Osteocyte (in vitro differentiated cells): ENCODE data around the gene WDR81. TPM values are rescaled to one million over a fixed set of nuclear protein-coding genes. Genes with fewer than 3 reads are reported as not detected.
"Not testable (repeated sequence)": the region's sequence is repeated elsewhere in the genome, so short reads cannot be mapped to it uniquely, and the experiment has no call there.

Source experiments
- DNase-seq: peaks from one replicate; pipeline ENCODE4 v3.0.0; 2021; ENCODE audit warnings: mixed read lengths; ENCODE audit not compliant: unreplicated experiment; ENCODE audit errors: extremely low spot score
- H3K27ac Mint-ChIP-seq: one replicate; pipeline ENCODE4 v1.8.0; 2021; ENCODE audit warnings: mild to moderate bottlenecking, mixed read lengths; ENCODE audit not compliant: unreplicated experiment
- H3K27me3 Mint-ChIP-seq: one replicate; pipeline ENCODE4 v1.8.0; 2021; ENCODE audit warnings: mixed read lengths; ENCODE audit not compliant: unreplicated experiment
- H3K36me3 Mint-ChIP-seq: one replicate; pipeline ENCODE4 v1.8.0; 2021; ENCODE audit warnings: mixed read lengths; ENCODE audit not compliant: unreplicated experiment
- H3K4me1 Mint-ChIP-seq: one replicate; pipeline ENCODE4 v1.8.0; 2021; ENCODE audit warnings: mixed read lengths; ENCODE audit not compliant: unreplicated experiment
- H3K4me3 Mint-ChIP-seq: one replicate; pipeline ENCODE4 v1.8.0; 2021; ENCODE audit warnings: mild to moderate bottlenecking, moderate library complexity, mixed read lengths; ENCODE audit not compliant: unreplicated experiment
- H3K9me3 Mint-ChIP-seq: one replicate; pipeline ENCODE4 v1.8.0; 2021; ENCODE audit warnings: mixed read lengths; ENCODE audit not compliant: unreplicated experiment
- CTCF ChIP-seq: fragments of 200-600 bp; sonication (generic); IDR thresholded peaks from 2 replicates; pipeline ENCODE4 v1.5.0; 2021; ENCODE audit warnings: antibody characterized with exemption, mild to moderate bottlenecking, moderate library complexity
- total RNA-seq: library from RNA; stranded (reverse); gene quantifications from 2 replicates; pipeline ENCODE4 v1.2.1, GENCODE V29; 2021

WDR81 gene
- total RNA-seq, 1 donor from 2014 or later = 33.3 TPM

GRCh38 chr17:1762233-1762900 is 37.9 kb downstream of the WDR81 start:
- no peak for DNase-seq
- no peak for TF ChIP-seq CTCF
- no peaks in the 10 kb centered on the region for H3K27me3 Mint-ChIP-seq
- peaks cover 38% of the 10 kb centered on the region for H3K4me1 Mint-ChIP-seq
- peak overlapping the region; percentile 84 for H3K4me3 Mint-ChIP-seq
- no peaks in the 10 kb centered on the region for H3K36me3 Mint-ChIP-seq
- peak overlapping the region; percentile 88 for H3K27ac Mint-ChIP-seq
- no peaks in the 10 kb centered on the region for H3K9me3 Mint-ChIP-seq

DNA sequence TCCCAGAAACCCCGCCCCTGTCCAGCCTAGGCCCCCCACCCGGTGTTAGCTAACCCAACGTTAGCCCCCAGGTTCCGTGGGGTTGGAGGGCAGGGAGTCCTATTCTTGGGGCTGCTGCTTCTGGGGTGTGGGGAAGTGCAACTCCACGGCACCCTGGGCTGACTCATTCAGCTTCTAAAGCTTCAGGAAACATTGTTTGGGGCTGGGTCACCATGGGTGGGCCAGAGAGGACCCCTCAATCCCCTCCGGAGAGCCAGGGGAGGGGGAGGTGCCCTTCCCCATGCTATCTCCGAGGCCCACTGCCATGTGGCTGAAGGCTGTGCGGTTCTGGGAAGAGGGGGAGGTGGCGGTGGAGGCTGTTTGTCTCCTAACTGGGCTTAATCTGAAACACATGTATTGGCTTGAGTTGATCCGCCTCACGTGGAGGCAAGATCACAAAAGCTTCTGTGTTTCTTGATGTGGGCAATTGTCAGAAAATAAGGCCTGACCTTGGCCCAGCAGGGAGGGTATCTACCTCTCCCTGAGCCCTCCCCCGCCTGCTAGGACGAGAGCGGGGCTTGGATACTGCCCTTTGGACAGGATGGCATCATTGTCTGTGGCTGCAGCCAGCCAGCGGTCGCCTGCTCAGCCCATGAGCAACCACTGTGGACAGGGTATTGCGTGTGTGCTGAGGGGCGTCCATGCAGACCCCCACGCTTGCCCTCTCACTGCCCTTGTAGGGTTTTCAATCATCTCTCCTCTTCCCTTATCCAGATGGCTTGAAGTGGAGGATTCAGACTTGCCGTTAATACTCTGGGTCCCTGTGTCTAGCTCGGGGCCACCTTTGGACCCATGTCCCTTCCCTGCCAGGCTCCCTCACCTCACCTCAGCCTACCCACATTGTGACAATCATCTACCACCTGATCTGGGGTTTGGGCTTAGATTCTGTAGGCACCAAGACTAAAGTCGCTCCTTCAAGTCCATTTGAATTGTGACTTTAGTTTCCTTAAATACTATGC is 38.7 kb downstream of the WDR81 start:
- peak overlapping the region; percentile 88 for H3K27ac Mint-ChIP-seq
- peak overlapping the region; percentile 84 for H3K4me3 Mint-ChIP-seq

DNA sequence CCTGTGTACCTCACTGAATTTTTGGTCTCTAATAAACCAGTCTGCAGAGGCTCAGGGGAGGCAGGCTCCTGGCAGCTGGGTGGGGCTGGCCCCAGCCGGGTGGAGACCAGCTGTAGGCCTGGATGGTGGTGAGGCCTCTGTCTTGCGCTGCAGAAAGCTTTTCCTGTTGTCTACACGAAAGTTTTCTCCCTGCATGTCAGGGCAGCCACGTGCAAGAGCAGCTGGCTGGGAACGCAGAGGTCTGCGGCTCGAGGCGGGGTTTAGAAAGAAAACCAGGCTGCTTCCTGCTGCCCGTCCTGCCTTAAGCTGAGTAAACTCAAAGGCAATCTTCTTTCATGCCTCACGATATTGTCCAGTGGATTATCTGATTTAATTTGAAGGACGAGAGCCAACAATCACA is 39.8 kb downstream of the WDR81 start:
- H3K36me3 Mint-ChIP-seq = peaks cover 2% of the 10 kb centered on the region
- no peaks in the 10 kb centered on the region for H3K27me3 Mint-ChIP-seq
- TF ChIP-seq CTCF = no peak
- no peaks in the 10 kb centered on the region for H3K9me3 Mint-ChIP-seq
- H3K4me1 Mint-ChIP-seq = peaks cover 39% of the 10 kb centered on the region
- H3K27ac Mint-ChIP-seq = peak overlapping the region; percentile 88
- DNase-seq = peak; percentile 88
- H3K4me3 Mint-ChIP-seq = no peak overlapping the region

More for the DNA sequence above, 38.7 kb downstream of the WDR81 start:
- H3K27me3 Mint-ChIP-seq = no peaks in the 10 kb centered on the region
- no peak for TF ChIP-seq CTCF
- H3K9me3 Mint-ChIP-seq = no peaks in the 10 kb centered on the region
- H3K4me1 Mint-ChIP-seq = peaks cover 38% of the 10 kb centered on the region
- no peak for DNase-seq
- peaks cover 2% of the 10 kb centered on the region for H3K36me3 Mint-ChIP-seq

- not testable (repeated sequence) for H3K4me3 Mint-ChIP-seq, H3K36me3 Mint-ChIP-seq, DNase-seq, H3K27me3 Mint-ChIP-seq, H3K9me3 Mint-ChIP-seq
- Mint-ChIP-seq H3K27ac (peak overlapping the region; percentile 88), H3K4me1 (peaks cover 43% of the 10 kb centered on the region)
These were observed 40.2 kb downstream of the WDR81 start for GRCh38 chr17:1764705-1765104.

- Mint-ChIP-seq H3K9me3 (no peaks in the 10 kb centered on the region), H3K36me3 (peaks cover 2% of the 10 kb centered on the region), H3K27ac (no peak overlapping the region), H3K27me3 (no peaks in the 10 kb centered on the region), H3K4me1 (peaks cover 49% of the 10 kb centered on the region), H3K4me3 (no peak overlapping the region)
- no peak for TF ChIP-seq CTCF
- DNase-seq = no peak
These were observed 41.1 kb downstream of the WDR81 start for GRCh38 chr17:1765576-1765975.
